ENCODE measurements around the gene ZNF580.
A peak's percentile ranks its signal among the peaks of the same experiment; 100 is the strongest.

The ZNF580 gene

GRCh38 chr19:55672418-55672817 lies 31.6 kb downstream of the ZNF580 start:
- ChIA-PET CTCF (interaction anchor here (1.2 to 2.0 kb wide), 4 partner anchors 13 to 39 kb away, joined by 3 to 16 read pairs (median 10); partner anchors contain the start of gene U2AF2), POLR2A (interaction anchor here (0.7 kb wide), 1 partner anchor 29 kb away, joined by 4 read pairs; no protein-coding TSS in a partner anchor)
- TF ChIP-seq, protein P1, sequence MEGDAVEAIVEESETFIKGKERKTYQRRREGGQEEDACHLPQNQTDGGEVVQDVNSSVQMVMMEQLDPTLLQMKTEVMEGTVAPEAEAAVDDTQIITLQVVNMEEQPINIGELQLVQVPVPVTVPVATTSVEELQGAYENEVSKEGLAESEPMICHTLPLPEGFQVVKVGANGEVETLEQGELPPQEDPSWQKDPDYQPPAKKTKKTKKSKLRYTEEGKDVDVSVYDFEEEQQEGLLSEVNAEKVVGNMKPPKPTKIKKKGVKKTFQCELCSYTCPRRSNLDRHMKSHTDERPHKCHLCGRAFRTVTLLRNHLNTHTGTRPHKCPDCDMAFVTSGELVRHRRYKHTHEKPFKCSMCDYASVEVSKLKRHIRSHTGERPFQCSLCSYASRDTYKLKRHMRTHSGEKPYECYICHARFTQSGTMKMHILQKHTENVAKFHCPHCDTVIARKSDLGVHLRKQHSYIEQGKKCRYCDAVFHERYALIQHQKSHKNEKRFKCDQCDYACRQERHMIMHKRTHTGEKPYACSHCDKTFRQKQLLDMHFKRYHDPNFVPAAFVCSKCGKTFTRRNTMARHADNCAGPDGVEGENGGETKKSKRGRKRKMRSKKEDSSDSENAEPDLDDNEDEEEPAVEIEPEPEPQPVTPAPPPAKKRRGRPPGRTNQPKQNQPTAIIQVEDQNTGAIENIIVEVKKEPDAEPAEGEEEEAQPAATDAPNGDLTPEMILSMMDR (IDR thresholded peaks at IDR 0.05; ENCODE audit: control extremely low read depth, extremely low read depth, low read depth, missing control alignments), result no peak
- DNase-seq (ENCODE audit: extremely low spot score), result no peak

DNA sequence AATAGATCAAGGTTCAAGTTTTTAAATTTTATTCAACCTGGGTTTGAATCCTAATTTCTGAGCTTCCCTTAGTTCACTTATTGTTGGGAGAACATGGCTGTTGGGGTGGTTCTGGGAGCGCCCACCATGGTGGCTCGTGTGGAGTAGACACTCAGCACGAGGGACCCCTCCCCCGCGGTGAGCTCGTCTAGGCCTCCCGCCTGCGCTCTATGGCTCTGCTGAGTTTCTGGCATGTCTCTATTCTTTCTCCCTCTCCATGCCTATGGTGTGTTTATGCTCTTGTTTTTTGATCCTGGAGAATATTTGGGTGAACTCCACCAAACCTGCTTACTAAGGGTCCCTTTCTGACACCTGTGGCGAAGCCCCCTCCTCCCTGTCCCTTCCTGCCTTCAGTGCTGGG lies 32.7 kb downstream of the ZNF580 start:
- TF ChIP-seq, protein P1 (IDR thresholded peaks at IDR 0.05; ENCODE audit: control extremely low read depth, extremely low read depth, low read depth, missing control alignments), result no peak
- CTCF ChIA-PET, result interaction anchor here (0.6 to 1.1 kb wide), 2 partner anchors 17 to 26 kb away, joined by 3 to 4 read pairs; no protein-coding TSS in a partner anchor
- DNase-seq (ENCODE audit: extremely low spot score), result no peak
- POLR2A ChIA-PET, result interaction anchor here (0.9 kb wide), 1 partner anchor 17 kb away, joined by 4 read pairs; no protein-coding TSS in a partner anchor

DNA sequence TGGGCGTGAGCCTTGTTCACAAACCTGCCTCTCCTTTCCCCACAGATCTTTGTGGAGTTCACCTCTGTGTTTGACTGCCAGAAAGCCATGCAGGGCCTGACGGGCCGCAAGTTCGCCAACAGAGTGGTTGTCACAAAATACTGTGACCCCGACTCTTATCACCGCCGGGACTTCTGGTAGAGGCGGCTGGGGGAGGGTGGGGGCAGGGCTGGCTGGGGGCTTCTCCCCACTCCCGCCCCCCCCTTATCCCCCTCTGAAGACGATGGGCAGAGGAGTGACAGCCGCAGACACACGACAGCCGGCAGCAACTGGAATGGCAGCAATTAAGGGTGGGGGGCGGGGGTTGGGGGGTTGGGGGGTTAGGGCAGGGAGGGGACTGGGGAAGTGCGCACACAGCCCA lies 33.1 kb downstream of the ZNF580 start:
- CTCF ChIA-PET, result interaction anchor here (1.1 kb wide), 1 partner anchor 17 kb away, joined by 4 read pairs; no protein-coding TSS in a partner anchor
- no peak for DNase-seq (ENCODE audit: extremely low spot score)
- POLR2A ChIA-PET, result interaction anchor here (0.9 kb wide), 1 partner anchor 17 kb away, joined by 4 read pairs; no protein-coding TSS in a partner anchor
- TF ChIP-seq, protein P1 (IDR thresholded peaks at IDR 0.05; ENCODE audit: control extremely low read depth, extremely low read depth, low read depth, missing control alignments), result no peak

DNA sequence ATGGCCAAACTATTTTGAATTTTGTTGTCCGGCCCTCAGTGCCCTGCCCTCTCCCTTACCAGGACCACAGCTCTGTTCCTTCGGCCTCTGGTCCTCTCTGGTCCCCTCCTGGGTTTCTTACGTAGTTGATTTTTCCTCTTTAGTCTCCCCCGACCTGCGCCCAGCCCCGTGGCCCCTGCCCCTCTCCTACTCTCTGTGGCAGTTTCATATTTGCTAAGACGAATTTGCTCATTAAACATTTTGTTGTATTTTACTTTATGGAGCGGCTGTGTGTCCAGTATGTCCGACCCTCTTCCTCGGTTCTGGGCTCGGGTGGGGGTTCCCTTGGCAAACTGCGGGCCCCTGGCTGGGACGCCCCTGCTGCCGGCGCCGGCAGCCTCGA lies 33.6 kb downstream of the ZNF580 start:
- ChIA-PET POLR2A (no interaction called here), CTCF (no interaction called here)
- no peak for DNase-seq (ENCODE audit: extremely low spot score)
- TF ChIP-seq, protein P1 (IDR thresholded peaks at IDR 0.05; ENCODE audit: control extremely low read depth, extremely low read depth, low read depth, missing control alignments), result no peak

GRCh38 chr19:55674841-55675660 lies 34.2 kb downstream of the ZNF580 start, which contains the start of gene EPN1:
Gene EPN1, plus strand, starts transcription at chr19:55675226. Its CDS starts 3,402 bp downstream, at chr19:55678628.
- TF ChIP-seq, protein P1 (IDR thresholded peaks at IDR 0.05; ENCODE audit: control extremely low read depth, extremely low read depth, low read depth, missing control alignments), result no peak
- POLR2A ChIA-PET, result no interaction called here
- peak; percentile 99 for DNase-seq (ENCODE audit: extremely low spot score)
- CTCF ChIA-PET, result no interaction called here

DNA sequence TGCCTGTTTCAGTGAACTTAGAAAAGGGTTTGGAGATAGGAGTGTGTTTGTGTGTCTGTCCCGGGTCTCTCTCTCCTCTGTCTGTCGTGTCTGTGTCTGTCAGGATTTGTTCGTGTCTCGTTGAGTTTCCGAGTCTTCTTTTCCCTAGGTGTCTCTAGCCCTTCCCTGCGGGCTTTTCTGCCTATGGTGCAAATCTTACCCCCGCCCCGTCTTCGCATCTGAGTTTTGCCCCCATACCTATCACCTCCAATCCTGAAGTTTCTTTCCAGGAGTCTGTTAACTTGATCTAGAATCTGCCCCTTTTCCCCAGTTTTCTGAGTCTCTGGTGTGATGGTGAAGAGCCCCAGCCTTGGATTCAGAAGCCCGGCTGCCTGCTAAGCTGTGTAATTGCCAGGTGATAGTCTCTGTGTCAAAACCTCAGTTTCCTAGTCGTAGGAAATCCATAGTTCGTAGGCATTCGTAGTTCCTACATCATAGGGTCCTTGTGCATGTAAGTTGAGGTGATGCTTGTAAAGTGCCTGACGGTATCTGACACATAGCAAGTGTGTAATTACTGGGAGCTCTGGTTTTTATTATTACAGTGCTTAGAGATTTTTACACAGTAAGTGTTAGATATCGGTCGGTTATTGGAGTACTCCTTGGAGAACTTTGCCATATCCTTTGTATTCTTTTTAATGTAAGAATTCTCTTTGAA lies 35.0 kb downstream of the ZNF580 start:
- ChIA-PET POLR2A (interaction anchor here (0.6 kb wide), 2 partner anchors 21 to 161 kb away, joined by 3 to 4 read pairs; partner anchors contain the start of gene U2AF2), CTCF (interaction anchor here (1.2 kb wide), 1 partner anchor 19 kb away, joined by 6 read pairs; no protein-coding TSS in a partner anchor)
- no peak for DNase-seq (ENCODE audit: extremely low spot score)
- TF ChIP-seq, protein P1 (IDR thresholded peaks at IDR 0.05; ENCODE audit: control extremely low read depth, extremely low read depth, low read depth, missing control alignments), result no peak
